Neural crest cell (in vitro differentiated cells): ENCODE data around the gene PACS1. TPM values are rescaled to one million over a fixed set of nuclear protein-coding genes. Genes with fewer than 3 reads are reported as not detected.
A peak's percentile ranks its signal among the peaks of the same experiment; 100 is the strongest.

Source experiments
- DNase-seq: peaks from one replicate; pipeline ENCODE4 v3.0.0; 2021; ENCODE audit warnings: low read depth, mixed read lengths, low spot score
- H3K27ac Mint-ChIP-seq: one replicate; pipeline ENCODE4 v1.8.0; 2021; ENCODE audit warnings: mild to moderate bottlenecking, mixed read lengths; ENCODE audit not compliant: unreplicated experiment
- H3K27me3 Mint-ChIP-seq: 2 replicates; pipeline ENCODE4 v1.8.0; 2021; ENCODE audit warnings: low read depth, mild to moderate bottlenecking, mixed read lengths
- H3K36me3 Mint-ChIP-seq: 2 replicates; pipeline ENCODE4 v1.8.0; 2021; ENCODE audit warnings: low read depth, mild to moderate bottlenecking, mixed read lengths
- H3K4me1 Mint-ChIP-seq: 2 replicates; pipeline ENCODE4 v1.8.0; 2021; ENCODE audit warnings: mixed read lengths
- H3K4me3 Mint-ChIP-seq: one replicate; pipeline ENCODE4 v1.8.0; 2021; ENCODE audit warnings: mild to moderate bottlenecking, mixed read lengths
- H3K9me3 Mint-ChIP-seq: 2 replicates; pipeline ENCODE4 v1.8.0; 2021; ENCODE audit warnings: mixed read lengths
- CTCF ChIP-seq: fragments of 200-600 bp; sonication (generic); conservative IDR thresholded peaks from 2 replicates; pipeline ENCODE4 v1.5.0; 2021; ENCODE audit warnings: antibody characterized with exemption, mild to moderate bottlenecking
- total RNA-seq: library from RNA; stranded (reverse); gene quantifications from 2 replicates; pipeline ENCODE4 v1.2.1, GENCODE V29; 2021

The PACS1 gene
- total RNA-seq, 1 donor from 2014 or later: 54.3 TPM

GRCh38 chr11:66124564-66124963 lies 54.5 kb downstream of the PACS1 start:
- DNase-seq: no peak
- no peak for TF ChIP-seq CTCF
- Mint-ChIP-seq H3K9me3 (no peaks in the 10 kb centered on the region), H3K27ac (no peak overlapping the region), H3K4me3 (no peak overlapping the region), H3K27me3 (no peaks in the 10 kb centered on the region), H3K4me1 (peaks cover 21% of the 10 kb centered on the region), H3K36me3 (no peaks in the 10 kb centered on the region)

- TF ChIP-seq CTCF: no peak
- H3K9me3 Mint-ChIP-seq: no peaks in the 10 kb centered on the region
- no peak overlapping the region for H3K4me3 Mint-ChIP-seq
- H3K27me3 Mint-ChIP-seq: no peaks in the 10 kb centered on the region
- DNase-seq: no peak
- H3K36me3 Mint-ChIP-seq: no peaks in the 10 kb centered on the region
- no peak overlapping the region for H3K27ac Mint-ChIP-seq
- peaks cover 18% of the 10 kb centered on the region for H3K4me1 Mint-ChIP-seq
Observed at GRCh38 chr11:66126064-66126463, 56.0 kb downstream of the PACS1 start.

- peaks cover 18% of the 10 kb centered on the region for H3K4me1 Mint-ChIP-seq
- no peaks in the 10 kb centered on the region for H3K27me3 Mint-ChIP-seq
- H3K9me3 Mint-ChIP-seq: no peaks in the 10 kb centered on the region
- peak overlapping the region; percentile 70 for H3K27ac Mint-ChIP-seq
- no peak for TF ChIP-seq CTCF
- no peak for DNase-seq
- H3K36me3 Mint-ChIP-seq: no peaks in the 10 kb centered on the region
- H3K4me3 Mint-ChIP-seq: no peak overlapping the region
Observed at GRCh38 chr11:66126808-66127555, 56.9 kb downstream of the PACS1 start.

GRCh38 chr11:66130978-66131377 lies 60.9 kb downstream of the PACS1 start:
- no peak overlapping the region for H3K4me3 Mint-ChIP-seq
- no peaks in the 10 kb centered on the region for H3K9me3 Mint-ChIP-seq
- no peak for TF ChIP-seq CTCF
- H3K27ac Mint-ChIP-seq: no peak overlapping the region
- no peak for DNase-seq
- H3K36me3 Mint-ChIP-seq: no peaks in the 10 kb centered on the region
- peaks cover 18% of the 10 kb centered on the region for H3K4me1 Mint-ChIP-seq
- H3K27me3 Mint-ChIP-seq: no peaks in the 10 kb centered on the region

GRCh38 chr11:66131937-66132632 lies 62.0 kb downstream of the PACS1 start:
- Mint-ChIP-seq H3K36me3 (no peaks in the 10 kb centered on the region), H3K27ac (no peak overlapping the region), H3K27me3 (no peaks in the 10 kb centered on the region), H3K4me1 (peaks cover 9% of the 10 kb centered on the region), H3K9me3 (no peaks in the 10 kb centered on the region), H3K4me3 (no peak overlapping the region)
- DNase-seq: no peak
- no peak for TF ChIP-seq CTCF
